Measurements from ENCODE around the gene LRRTM2.

Gene LRRTM2

DNA sequence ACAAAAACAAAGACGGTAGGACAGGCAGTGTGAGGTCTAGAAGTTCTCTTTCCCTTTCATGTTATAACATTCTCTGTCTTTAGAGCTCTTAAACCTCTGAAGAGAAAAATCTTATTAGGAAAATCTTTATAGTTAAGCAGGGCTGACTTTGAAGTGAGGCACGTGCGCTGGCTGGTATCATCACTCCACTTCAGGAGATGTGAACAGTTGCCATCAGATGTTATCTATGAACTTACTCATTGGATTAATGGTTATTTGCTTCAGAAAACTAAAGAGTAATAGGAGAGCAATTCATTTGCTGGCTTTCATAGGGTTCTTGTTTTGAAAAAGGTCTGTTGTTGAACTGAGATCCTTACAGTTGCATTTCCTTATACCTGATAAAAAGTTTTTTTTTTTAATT lies 25.7 kb downstream of the LRRTM2 start:
- no peak for DNase-seq (ENCODE audit: low read depth)

DNA sequence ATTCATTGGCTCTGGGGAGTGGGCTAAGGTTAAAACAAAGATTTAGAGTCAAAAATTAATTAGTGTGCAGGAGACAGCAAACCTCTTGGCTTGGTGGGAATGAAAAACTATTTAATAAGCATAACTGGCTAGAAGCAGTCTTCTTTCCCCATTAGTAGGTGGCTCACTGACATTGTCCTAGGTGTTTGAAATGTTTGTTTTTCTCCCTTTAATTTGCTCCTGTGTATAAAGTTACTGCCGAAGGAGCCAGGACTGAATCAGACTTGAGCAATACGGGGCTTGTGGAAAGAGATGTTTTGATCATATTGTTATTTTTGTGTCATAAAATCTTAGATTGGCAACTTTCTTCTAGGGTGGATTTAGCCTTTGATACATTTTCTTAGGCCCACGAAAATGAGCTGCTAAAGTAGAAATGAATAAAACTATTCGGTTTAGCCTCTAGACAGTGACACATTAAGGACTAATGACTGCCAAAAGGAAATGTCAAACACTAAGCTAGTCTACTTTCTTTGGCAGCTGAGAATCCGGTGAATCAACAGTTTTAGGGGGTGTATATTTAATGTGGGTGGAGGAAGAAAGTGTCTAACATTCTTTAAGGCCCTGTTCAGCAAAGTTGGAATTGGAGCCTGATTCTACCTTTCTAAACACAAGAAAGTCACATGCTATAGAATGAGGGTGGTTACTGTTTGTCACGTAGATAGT lies 30.2 kb downstream of the LRRTM2 start:
- TF ChIP-seq, protein P1, sequence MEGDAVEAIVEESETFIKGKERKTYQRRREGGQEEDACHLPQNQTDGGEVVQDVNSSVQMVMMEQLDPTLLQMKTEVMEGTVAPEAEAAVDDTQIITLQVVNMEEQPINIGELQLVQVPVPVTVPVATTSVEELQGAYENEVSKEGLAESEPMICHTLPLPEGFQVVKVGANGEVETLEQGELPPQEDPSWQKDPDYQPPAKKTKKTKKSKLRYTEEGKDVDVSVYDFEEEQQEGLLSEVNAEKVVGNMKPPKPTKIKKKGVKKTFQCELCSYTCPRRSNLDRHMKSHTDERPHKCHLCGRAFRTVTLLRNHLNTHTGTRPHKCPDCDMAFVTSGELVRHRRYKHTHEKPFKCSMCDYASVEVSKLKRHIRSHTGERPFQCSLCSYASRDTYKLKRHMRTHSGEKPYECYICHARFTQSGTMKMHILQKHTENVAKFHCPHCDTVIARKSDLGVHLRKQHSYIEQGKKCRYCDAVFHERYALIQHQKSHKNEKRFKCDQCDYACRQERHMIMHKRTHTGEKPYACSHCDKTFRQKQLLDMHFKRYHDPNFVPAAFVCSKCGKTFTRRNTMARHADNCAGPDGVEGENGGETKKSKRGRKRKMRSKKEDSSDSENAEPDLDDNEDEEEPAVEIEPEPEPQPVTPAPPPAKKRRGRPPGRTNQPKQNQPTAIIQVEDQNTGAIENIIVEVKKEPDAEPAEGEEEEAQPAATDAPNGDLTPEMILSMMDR (IDR thresholded peaks at IDR 0.05; ENCODE audit: low read depth, low read length, missing control alignments): no peak
- DNase-seq (ENCODE audit: low read depth): peak; percentile 59
- H3K4me3 ChIP-seq (ENCODE audit: low read depth, low read length): no peak overlapping the region
- in situ Hi-C loops (cut with HindIII; ENCODE audit: low sequenced_read_pairs): loop anchor here (5.0 kb wide), 1 partner anchor 42 kb away; no protein-coding TSS in a partner anchor

More for the DNA sequence above, 25.7 kb downstream of the LRRTM2 start:
- TF ChIP-seq, protein P1 (IDR thresholded peaks at IDR 0.05; ENCODE audit: low read depth, low read length, missing control alignments): no peak
- in situ Hi-C loops (cut with HindIII; ENCODE audit: low sequenced_read_pairs): loop anchor here (5.0 kb wide), 1 partner anchor 38 kb away; no protein-coding TSS in a partner anchor
- H3K4me3 ChIP-seq (ENCODE audit: low read depth, low read length): no peak overlapping the region

DNA sequence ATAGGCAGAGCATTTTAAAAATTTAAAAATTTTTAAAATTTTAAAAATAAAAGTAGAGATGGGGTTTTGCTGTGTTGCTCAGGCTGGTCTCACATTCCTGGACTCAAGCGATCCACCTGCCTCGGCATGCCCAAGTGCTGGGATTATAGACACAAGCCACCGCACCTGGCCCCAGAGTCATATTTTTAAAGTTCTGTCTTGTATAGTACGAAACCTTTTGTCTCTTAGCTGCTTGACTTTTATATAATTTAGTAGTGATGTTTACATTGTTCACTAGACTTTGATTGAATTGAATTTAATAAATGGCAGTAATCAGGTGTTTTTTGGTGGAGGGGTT lies 31.0 kb downstream of the LRRTM2 start:
- TF ChIP-seq, protein P1 (IDR thresholded peaks at IDR 0.05; ENCODE audit: low read depth, low read length, missing control alignments): no peak
- no peak overlapping the region for H3K4me3 ChIP-seq (ENCODE audit: low read depth, low read length)
- in situ Hi-C loops (cut with HindIII; ENCODE audit: low sequenced_read_pairs): no loop called here
- DNase-seq (ENCODE audit: low read depth): no peak

DNA sequence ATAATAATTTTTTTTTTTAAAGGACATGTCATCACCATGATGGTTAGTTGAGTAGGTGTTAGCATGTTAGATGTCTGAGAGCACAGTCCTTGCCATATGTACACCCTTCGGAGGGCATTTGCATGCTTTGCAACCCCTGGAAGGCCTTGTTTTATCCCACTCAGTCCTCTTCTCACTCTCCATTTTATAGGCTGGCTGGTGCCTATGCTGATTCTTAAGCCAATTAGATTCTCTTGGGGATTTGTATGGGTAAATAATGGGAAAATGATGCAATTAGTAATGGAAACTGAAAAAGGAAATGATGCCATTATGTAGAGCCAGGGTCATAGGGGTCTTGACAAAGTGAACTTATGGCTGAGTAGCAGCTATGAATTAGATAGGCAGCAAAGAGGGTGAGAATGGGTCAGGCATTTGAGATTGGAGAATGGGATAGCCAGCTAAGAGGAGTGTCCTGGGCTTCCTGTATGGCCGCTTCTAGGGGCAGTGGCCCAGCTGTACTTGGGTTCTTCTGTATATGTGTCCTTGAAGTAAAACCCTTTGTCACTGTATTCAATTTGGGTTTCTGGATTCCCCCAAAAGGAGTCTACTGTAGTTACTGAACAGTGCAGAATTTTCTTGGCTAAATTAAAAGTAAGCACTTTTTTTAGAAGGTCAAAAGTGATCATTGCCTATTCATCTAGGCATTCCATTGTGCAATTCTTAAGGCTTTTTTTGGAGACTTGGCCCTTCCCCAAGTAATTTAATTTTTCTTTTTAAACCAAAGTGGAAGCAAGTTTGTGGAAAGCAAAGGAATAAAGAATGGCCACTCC lies 31.6 kb downstream of the LRRTM2 start:
- DNase-seq (ENCODE audit: low read depth): no peak
- TF ChIP-seq, protein P1 (IDR thresholded peaks at IDR 0.05; ENCODE audit: low read depth, low read length, missing control alignments): no peak
- in situ Hi-C loops (cut with HindIII; ENCODE audit: low sequenced_read_pairs): no loop called here
- no peak overlapping the region for H3K4me3 ChIP-seq (ENCODE audit: low read depth, low read length)

DNA sequence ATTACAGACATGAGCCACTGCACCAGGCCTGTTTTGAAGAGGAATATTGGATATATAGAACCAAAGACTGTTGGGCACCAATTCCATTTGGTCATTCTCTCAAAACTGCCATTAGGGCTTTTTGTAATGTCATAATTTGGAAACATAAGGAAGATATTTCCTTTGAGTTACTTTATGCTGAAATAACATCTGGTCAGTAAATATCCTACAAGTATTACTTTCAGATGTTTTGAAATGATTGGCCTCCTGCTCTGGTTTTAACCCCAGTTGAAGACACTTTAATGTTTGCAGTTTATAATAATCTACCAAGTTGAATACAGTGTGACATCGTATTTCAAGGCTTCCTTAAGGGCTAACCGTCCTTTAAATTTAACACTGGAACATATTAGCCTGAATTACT lies 33.6 kb downstream of the LRRTM2 start:
- TF ChIP-seq, protein P1 (IDR thresholded peaks at IDR 0.05; ENCODE audit: low read depth, low read length, missing control alignments): no peak
- no peak overlapping the region for H3K4me3 ChIP-seq (ENCODE audit: low read depth, low read length)
- no peak for DNase-seq (ENCODE audit: low read depth)
- in situ Hi-C loops (cut with HindIII; ENCODE audit: low sequenced_read_pairs): no loop called here

DNA sequence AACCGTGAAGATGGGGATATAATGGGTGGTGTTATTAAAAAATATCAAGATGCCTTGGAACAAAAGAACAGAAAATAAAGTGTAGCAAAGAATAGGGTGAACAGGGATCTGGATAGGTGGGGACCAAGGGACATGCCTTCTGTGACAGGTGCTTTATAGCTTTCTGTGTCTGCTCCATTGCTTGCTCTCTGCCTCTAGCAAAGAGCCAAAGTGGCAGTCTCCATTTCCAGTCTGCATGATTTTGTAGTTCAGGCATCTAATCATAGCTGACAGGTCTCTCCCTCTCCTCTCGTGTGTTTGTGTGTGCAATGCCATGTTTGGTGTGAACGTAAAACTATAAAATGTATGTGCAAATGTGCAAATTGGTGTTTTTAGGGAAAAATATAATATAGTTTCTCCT lies 35.0 kb downstream of the LRRTM2 start:
- in situ Hi-C loops (cut with HindIII; ENCODE audit: low sequenced_read_pairs): no loop called here

More for the DNA sequence above, 35.0 kb downstream of the LRRTM2 start:
- no peak for DNase-seq (ENCODE audit: low read depth)
- H3K4me3 ChIP-seq (ENCODE audit: low read depth, low read length): no peak overlapping the region
- TF ChIP-seq, protein P1 (IDR thresholded peaks at IDR 0.05; ENCODE audit: low read depth, low read length, missing control alignments): no peak

All from astrocyte of the cerebellum (primary cell).